Measurements from ENCODE around the gene A2M. TPM values are rescaled to one million over a fixed set of nuclear protein-coding genes. Genes with fewer than 3 reads are reported as not detected.

Gene A2M
- total and polyA plus RNA-seq, 4 donors, result 1,731 to 2,622 (median 2,052) TPM

DNA sequence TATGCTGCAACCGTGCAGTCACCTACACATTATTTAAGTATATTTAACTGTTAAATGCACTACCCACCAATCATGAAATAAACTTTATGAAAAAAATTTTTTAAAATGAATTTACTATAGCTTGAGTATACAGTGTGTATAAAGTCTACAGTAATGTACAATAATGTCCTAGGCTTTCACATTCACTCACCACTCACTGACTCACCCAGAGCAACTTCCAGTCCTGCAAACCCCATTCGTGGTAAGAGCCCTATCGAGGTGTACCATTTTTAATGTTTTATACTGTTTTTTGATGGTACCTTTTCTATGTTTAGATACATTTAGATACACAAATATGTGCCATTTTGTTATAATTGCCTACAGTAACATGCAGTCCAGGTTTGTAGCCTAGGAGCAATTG lies 78.3 kb downstream of the A2M start:
- Histone ChIP-seq H3K9me3 (ENCODE audit: control insufficient read depth in 4 of 4, low read length in 3 of 4) (no peaks in the 10 kb centered on the region), H3K4me1 (ENCODE audit: control insufficient read depth in 4 of 4, insufficient read depth in 4 of 4, low read length in 3 of 4) (no peaks in the 10 kb centered on the region), H3K9ac (ENCODE audit: low read depth in 1 of 2, low read length in 2 of 2) (no peak overlapping the region), H3K36me3 (ENCODE audit: control insufficient read depth in 4 of 4, insufficient read depth in 3 of 4, low read depth in 1 of 4, low read length in 3 of 4) (no peaks in the 10 kb centered on the region), H3K27ac (ENCODE audit: low read depth in 1 of 2, low read length in 2 of 2) (no peak overlapping the region), H3K4me3 (ENCODE audit: low read depth in 1 of 3, low read length in 3 of 3) (no peak overlapping the region), H3K27me3 (ENCODE audit: control insufficient read depth in 4 of 4, insufficient read depth in 4 of 4, low read length in 3 of 4) (no peaks in the 10 kb centered on the region)
- 90% methylated on average over 3 of the region's 3 CpGs for WGBS
- no peak for DNase-seq (ENCODE audit: low spot score)
- no peak for TF ChIP-seq RXRA (IDR thresholded peaks at IDR 0.05)
- TF ChIP-seq GABPA (IDR thresholded peaks at IDR 0.05 in 1 of 2, conservative IDR thresholded peaks at IDR 0.05 in 1 of 2), result no peak
- TF ChIP-seq HNF4G (IDR thresholded peaks at IDR 0.05), result no peak
- TF ChIP-seq NR2F2 (IDR thresholded peaks at IDR 0.05), result no peak
- TF ChIP-seq FOXA1 (IDR thresholded peaks at IDR 0.05), result no peak
- TF ChIP-seq SP1 (IDR thresholded peaks at IDR 0.05), result no peak
- no peak for TF ChIP-seq JUND (IDR thresholded peaks at IDR 0.05)
- TF ChIP-seq EGR1 (IDR thresholded peaks at IDR 0.05; ENCODE audit: low read depth in 2 of 2), result no peak
- TF ChIP-seq RAD21 (IDR thresholded peaks at IDR 0.05), result no peak
- no peak for TF ChIP-seq YY1 (IDR thresholded peaks at IDR 0.05)
- no peak for TF ChIP-seq HNF4A (conservative IDR thresholded peaks at IDR 0.05)
- TF ChIP-seq, protein P1, sequence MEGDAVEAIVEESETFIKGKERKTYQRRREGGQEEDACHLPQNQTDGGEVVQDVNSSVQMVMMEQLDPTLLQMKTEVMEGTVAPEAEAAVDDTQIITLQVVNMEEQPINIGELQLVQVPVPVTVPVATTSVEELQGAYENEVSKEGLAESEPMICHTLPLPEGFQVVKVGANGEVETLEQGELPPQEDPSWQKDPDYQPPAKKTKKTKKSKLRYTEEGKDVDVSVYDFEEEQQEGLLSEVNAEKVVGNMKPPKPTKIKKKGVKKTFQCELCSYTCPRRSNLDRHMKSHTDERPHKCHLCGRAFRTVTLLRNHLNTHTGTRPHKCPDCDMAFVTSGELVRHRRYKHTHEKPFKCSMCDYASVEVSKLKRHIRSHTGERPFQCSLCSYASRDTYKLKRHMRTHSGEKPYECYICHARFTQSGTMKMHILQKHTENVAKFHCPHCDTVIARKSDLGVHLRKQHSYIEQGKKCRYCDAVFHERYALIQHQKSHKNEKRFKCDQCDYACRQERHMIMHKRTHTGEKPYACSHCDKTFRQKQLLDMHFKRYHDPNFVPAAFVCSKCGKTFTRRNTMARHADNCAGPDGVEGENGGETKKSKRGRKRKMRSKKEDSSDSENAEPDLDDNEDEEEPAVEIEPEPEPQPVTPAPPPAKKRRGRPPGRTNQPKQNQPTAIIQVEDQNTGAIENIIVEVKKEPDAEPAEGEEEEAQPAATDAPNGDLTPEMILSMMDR (IDR thresholded peaks at IDR 0.05; ENCODE audit: low read depth, low read length, missing input control), result no peak
- TF ChIP-seq, protein P2, sequence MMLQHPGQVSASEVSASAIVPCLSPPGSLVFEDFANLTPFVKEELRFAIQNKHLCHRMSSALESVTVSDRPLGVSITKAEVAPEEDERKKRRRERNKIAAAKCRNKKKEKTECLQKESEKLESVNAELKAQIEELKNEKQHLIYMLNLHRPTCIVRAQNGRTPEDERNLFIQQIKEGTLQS (IDR thresholded peaks at IDR 0.05), result no peak
- TF ChIP-seq FOXA2 (IDR thresholded peaks at IDR 0.05), result no peak
- no peak for TF ChIP-seq TAF1 (conservative IDR thresholded peaks at IDR 0.05)

DNA sequence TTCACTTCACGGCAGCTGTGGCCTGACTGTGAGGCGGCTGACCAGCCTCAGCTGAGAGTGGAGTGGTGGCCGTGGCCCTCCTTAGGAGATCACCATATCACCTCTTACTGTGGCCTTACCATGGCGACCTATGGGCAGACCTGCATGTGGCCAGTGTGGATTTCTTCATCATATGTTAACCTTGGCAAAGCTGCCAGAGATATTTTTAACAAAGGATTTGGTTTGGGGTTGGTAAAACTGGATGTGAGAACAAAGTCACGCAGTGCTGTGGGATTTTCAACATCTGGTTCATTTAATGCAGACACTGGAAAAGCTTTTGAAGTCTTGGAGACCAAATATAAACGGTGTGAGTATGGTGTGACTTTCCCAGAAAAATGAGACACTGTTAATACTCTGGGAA lies 79.5 kb downstream of the A2M start:
- no peak for DNase-seq (ENCODE audit: low spot score)
- 86% methylated on average over 6 of the region's 6 CpGs for WGBS

More for the DNA sequence above, 79.5 kb downstream of the A2M start:
- Histone ChIP-seq H3K27me3 (ENCODE audit: control insufficient read depth in 4 of 4, insufficient read depth in 4 of 4, low read length in 3 of 4) (no peaks in the 10 kb centered on the region), H3K9ac (ENCODE audit: low read depth in 1 of 2, low read length in 2 of 2) (no peak overlapping the region), H3K4me1 (ENCODE audit: control insufficient read depth in 4 of 4, insufficient read depth in 4 of 4, low read length in 3 of 4) (no peaks in the 10 kb centered on the region), H3K4me3 (ENCODE audit: low read depth in 1 of 3, low read length in 3 of 3) (no peak overlapping the region), H3K27ac (ENCODE audit: low read depth in 1 of 2, low read length in 2 of 2) (no peak overlapping the region), H3K9me3 (ENCODE audit: control insufficient read depth in 4 of 4, low read length in 3 of 4) (no peaks in the 10 kb centered on the region), H3K36me3 (ENCODE audit: control insufficient read depth in 4 of 4, insufficient read depth in 3 of 4, low read depth in 1 of 4, low read length in 3 of 4) (no peaks in the 10 kb centered on the region)
- TF ChIP-seq, protein P2 (IDR thresholded peaks at IDR 0.05), result no peak
- TF ChIP-seq RAD21 (IDR thresholded peaks at IDR 0.05) (no peak), HNF4G (IDR thresholded peaks at IDR 0.05) (no peak), RXRA (IDR thresholded peaks at IDR 0.05) (no peak), GABPA (IDR thresholded peaks at IDR 0.05 in 1 of 2, conservative IDR thresholded peaks at IDR 0.05 in 1 of 2) (no peak), FOXA1 (IDR thresholded peaks at IDR 0.05) (no peak), EGR1 (IDR thresholded peaks at IDR 0.05; ENCODE audit: low read depth in 2 of 2) (no peak), NR2F2 (IDR thresholded peaks at IDR 0.05) (no peak), JUND (IDR thresholded peaks at IDR 0.05) (no peak), SP1 (IDR thresholded peaks at IDR 0.05) (no peak), HNF4A (conservative IDR thresholded peaks at IDR 0.05) (no peak), REST (IDR thresholded peaks at IDR 0.05) (no peak), YY1 (IDR thresholded peaks at IDR 0.05) (no peak), FOXA2 (IDR thresholded peaks at IDR 0.05) (no peak), TAF1 (conservative IDR thresholded peaks at IDR 0.05) (no peak)
- TF ChIP-seq, protein P1 (IDR thresholded peaks at IDR 0.05; ENCODE audit: low read depth, low read length, missing input control), result no peak
- TF ChIP-seq, protein P3, sequence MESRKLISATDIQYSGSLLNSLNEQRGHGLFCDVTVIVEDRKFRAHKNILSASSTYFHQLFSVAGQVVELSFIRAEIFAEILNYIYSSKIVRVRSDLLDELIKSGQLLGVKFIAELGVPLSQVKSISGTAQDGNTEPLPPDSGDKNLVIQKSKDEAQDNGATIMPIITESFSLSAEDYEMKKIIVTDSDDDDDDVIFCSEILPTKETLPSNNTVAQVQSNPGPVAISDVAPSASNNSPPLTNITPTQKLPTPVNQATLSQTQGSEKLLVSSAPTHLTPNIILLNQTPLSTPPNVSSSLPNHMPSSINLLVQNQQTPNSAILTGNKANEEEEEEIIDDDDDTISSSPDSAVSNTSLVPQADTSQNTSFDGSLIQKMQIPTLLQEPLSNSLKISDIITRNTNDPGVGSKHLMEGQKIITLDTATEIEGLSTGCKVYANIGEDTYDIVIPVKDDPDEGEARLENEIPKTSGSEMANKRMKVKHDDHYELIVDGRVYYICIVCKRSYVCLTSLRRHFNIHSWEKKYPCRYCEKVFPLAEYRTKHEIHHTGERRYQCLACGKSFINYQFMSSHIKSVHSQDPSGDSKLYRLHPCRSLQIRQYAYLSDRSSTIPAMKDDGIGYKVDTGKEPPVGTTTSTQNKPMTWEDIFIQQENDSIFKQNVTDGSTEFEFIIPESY (IDR thresholded peaks at IDR 0.05), result no peak
- TF ChIP-seq, protein P4, sequence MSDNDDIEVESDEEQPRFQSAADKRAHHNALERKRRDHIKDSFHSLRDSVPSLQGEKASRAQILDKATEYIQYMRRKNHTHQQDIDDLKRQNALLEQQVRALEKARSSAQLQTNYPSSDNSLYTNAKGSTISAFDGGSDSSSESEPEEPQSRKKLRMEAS (IDR thresholded peaks at IDR 0.05), result no peak

All from liver (tissue), 9 donors.